Adipose tissue (tissue), 3 donors: ENCODE measurements around the gene SLC25A44. TPM values are rescaled to one million over a fixed set of nuclear protein-coding genes. Genes with fewer than 3 reads are reported as not detected.

Source experiments
- H3K27ac ChIP-seq: one replicate; pipeline ENCODE4 v1.5.1; 2013; ENCODE audit warnings: low read depth, low read length
- WGBS, 3 donors: extraction: QIAGEN DNeasy Blood & Tissue Kit; methylation state at CpG; one replicate each; pipeline ENCODE4 v1.1.7; 2013; 5-methylcytosine and 5-hydroxymethylcytosine counted together
- polyA plus RNA-seq, 3 donors: library from polyadenylated mRNA; stranded (reverse); fragments of 200-250 nt; gene quantifications; one replicate each; pipeline ENCODE4 v1.2.3, GENCODE V29; 2013
- donor health status: healthy with polysubstance abuse.
- donor health status: Bipolar disorder and iron deficiency.
- donor health status: healthy.

Gene SLC25A44
- polyA plus RNA-seq, 3 donors: 6.6 to 27.6 (median 13.8) TPM

DNA sequence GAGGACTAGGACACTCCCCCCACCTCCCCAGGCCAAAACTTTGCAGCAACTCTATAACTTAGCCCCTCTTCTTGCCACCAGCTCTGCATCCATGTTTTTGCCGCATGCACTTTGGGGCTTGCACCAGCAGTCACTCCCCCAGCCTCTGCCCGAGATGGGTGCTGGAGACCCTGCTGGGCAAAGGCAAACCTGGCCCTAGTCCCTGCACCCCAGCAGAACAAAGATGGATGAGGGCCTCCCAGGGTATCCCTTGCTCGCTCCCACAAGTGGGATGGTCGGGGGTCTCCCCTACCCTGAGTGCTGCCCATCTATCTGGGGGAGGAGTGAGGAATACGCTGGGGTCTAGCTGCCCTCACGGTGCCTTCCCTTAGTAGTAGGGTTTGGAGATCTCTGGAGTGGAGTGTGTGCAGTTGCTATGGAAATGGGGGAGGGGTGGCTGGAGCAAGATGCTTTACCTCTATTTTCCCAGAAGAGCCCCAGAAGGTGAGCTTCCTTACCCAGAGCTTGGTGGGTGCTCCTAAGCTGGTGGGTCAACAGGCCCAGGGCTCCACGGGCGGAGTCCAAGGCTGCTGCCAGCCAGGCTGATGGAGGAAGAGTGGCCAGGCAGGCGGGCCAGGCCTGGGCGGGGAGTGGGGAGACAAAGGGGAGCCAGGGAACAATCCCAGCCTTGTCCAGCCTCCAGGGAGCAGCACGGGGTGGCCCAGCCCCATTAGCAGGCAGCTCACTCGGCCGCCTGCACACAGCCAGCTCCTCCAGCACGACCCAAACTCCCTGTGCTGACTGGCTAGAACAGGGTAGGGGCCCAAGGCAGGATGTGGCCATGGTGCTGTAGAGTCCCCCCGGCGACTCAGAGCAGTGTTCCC lies 53.8 kb downstream of the SLC25A44 start, which contains the start of gene PAQR6:
TSS of gene PAQR6 (minus strand) at position 597 of the 863 bp plus-strand sequence. CDS start 1,325 bp downstream, outside the sequence.
- H3K27ac ChIP-seq: no peak within 1 kb of the TSS
- 32 to 69% (median 55%) methylated on average over 16 of the region's 16 CpGs for WGBS, 3 donors

DNA sequence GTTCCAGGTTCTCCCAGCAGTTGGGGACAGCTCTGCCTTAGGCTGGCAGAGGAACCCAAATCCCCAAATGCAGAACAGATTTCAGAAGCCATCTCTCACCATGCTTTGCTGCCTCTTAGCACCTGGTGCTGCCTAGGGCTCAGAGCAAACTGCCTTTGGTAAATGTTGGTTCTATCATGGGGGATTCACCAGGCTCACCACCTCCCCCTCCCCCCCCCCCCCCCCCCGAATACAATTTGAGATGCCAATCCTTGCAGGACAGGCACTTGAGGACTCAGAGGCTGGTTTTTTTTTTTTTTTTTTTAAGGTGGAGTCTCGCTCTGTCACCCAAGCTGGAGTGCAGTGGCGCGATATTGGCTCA lies 54.4 kb downstream of the SLC25A44 start:
- 67 to 87% (median 82%) methylated on average over 2 to 4 of the region's 4 CpGs for WGBS, 3 donors
- H3K27ac ChIP-seq: no peak overlapping the region

DNA sequence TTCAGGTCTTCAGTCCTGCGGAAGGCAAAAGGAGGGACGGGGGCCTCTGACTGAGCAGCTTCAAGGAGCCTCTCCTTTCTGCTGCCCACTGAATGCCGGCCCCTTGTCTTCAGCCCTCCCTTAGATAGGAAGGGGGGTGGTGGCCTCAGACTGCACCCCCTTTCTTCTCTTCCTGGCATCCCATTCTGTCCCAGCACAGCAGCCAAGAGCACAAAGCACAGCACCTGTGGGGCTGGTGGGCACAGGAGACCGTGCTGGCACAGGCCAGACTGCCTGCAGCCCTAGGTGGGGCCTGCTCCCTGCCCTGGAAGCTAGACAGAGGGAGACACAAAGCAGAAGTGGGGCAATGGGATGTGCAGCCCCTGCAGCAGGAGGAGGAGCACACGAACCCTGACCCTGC lies 55.7 kb downstream of the SLC25A44 start:
- no peak overlapping the region for H3K27ac ChIP-seq
- WGBS, 3 donors: 81 to 96% (median 83%) methylated on average over 5 of the region's 5 CpGs

DNA sequence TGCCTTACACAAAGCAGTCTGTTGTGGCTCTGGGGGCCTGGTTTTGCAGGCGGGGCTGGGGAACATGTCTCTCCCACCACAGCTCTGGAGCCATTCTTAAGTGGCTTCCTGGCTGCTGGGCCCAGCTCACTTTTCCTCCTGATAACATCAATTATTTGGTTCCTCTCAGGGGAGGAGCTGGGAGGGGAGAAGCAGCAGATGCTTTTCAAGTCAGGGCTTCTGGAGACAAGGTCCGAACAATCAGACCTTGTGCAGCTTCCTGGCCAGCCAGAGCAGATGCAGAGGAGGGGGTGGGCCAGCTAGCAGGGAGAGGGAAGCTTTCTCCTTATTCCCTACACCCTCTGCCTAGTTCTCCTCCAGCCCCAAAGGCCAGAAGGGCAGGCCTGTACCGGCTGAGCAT lies 57.6 kb downstream of the SLC25A44 start:
- no peak overlapping the region for H3K27ac ChIP-seq
- WGBS, 3 donors: 34 to 55% (median 43%) methylated on average over 3 of the region's 3 CpGs

DNA sequence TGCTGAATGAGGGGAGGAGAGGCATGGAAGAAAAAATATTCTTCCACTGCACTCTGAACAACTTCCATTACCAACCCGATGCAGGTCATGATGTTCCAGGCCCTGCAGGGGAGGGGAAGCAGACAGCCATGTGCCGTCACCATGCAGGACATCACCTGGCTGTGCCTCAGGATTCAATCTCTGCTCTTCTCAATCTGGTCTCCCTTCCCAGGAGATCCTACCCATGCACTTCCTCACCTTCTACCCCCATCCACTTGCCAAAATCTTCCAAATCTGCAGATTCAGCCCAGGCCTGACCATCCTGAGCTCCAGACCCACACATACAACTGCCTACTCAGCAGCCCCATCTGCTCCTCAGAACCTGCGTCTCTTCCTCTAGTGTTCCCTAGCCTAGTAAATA lies 59.7 kb downstream of the SLC25A44 start:
- WGBS, 3 donors: 93 to 95% (median 93%) methylated on average over 3 of the region's 3 CpGs
- H3K27ac ChIP-seq: no peak overlapping the region

DNA sequence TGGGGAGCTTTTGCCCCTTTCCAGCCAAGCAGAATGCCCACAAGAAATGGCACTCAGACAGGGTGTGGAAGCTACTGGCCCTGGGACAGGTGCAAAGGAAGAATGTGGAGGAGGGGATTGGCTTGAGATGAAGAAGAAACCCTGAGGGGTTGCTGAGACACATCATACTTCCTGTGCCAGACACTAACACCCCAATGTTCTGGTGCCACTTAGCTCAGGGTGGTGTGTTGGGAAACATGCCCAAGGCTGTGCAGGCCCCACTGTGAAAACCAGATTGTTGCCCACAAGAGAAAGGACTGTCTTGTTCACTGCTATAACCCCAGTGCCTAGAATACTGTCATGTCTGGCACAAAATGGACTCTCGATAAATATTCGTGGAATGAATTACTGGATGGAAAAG lies 63.8 kb downstream of the SLC25A44 start:
- H3K27ac ChIP-seq: no peak overlapping the region
- WGBS, 3 donors: 71 to 91% (median 78%) methylated on average over 2 of the region's 2 CpGs

DNA sequence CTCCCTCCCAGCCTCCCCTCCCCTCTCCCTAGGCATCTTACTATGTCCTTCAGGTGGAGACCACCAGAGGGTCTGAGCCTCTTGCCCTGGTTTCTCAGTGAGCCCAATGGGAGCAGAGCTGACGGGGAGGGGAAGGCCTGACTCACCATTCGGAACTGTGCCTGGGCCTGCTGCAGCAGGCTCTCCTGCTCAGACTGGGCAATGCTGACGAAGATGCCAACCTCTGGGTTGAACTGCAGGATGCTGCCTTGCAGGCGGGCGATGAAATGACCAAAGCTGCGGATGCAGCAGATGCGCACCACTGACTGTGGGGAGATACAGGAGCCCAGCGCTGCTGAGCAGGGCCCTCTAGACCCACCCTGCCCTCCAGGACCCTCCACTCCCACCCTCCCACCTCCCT lies 65.0 kb downstream of the SLC25A44 start:
- WGBS, 3 donors: 94 to 97% (median 96%) methylated on average over 8 of the region's 8 CpGs
- H3K27ac ChIP-seq: no peak overlapping the region

DNA sequence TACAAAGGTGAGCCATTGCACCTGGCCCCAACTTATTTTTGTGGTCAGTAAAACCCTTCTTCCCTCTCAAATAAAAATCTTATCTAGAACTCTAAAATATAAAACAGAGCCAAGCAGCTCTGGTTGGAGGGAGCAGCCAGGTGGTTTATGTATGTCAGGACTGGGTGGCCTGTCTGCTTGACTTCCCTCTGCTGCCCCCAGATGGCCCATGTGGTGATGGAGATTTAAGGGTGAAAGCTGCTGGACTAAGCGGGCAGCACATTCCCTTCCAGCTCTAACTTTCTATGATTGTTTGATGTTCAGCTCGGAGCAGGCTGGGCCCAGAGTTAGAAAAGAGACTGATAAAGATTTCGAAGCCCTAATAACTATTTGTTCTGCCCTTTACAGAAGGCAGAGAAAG lies 65.9 kb downstream of the SLC25A44 start:
- 79 to 83% (median 81%) methylated on average over 3 of the region's 3 CpGs for WGBS, 3 donors
- H3K27ac ChIP-seq: no peak overlapping the region

DNA sequence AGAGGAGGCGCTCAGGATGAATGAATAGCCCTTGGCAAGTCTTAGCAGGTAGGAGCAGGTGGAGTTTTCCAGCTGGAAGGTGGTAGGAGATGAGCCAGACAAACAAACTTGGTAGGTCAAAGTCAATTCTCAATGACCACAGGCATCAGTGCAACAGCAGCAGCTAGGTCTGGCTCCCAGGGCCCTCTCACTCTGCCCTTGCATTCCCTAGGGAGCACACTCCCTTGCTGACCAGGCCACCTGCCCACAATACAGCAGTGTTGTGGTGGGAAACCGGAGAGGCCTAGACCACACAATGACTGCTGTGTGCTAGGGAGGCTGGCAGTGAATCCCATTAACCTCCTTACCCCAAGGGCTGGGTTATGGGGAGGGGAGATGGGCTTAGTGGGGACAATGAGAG lies 67.0 kb downstream of the SLC25A44 start:
- H3K27ac ChIP-seq: no peak overlapping the region
- WGBS, 3 donors: 85 to 100% (median 91%) methylated on average over 2 of the region's 2 CpGs

Other genes with a start within 250 kb of the SLC25A44 start
- gene ARHGEF2, start 215.6 kb upstream of the SLC25A44 start, polyA plus RNA-seq: 10 to 100 TPM; 10.0 to 67.3 (median 60.8) TPM
- gene SSR2, start 173.2 kb upstream of the SLC25A44 start, polyA plus RNA-seq: 100 to 1,000 TPM; 221 to 387 (median 237) TPM
- 10 to 100 TPM; 14.5 to 18.9 (median 18.8) TPM for gene UBQLN4, start 140.3 kb upstream of the SLC25A44 start, polyA plus RNA-seq
- 100 to 1,000 TPM; 113 to 133 (median 116) TPM for gene LAMTOR2, start 139.3 kb upstream of the SLC25A44 start, polyA plus RNA-seq
- gene RAB25, start 132.9 kb upstream of the SLC25A44 start, polyA plus RNA-seq: 10 to 100 TPM in 2 of 3 donors, under 1 TPM in 1; 0.56 to 58.7 (median 11.8) TPM
- gene MEX3A, start 111.6 kb upstream of the SLC25A44 start, polyA plus RNA-seq: under 1 TPM; under 0.01 to 0.43 (median 0.26) TPM
- gene LMNA, start 79.4 kb upstream of the SLC25A44 start, polyA plus RNA-seq: 100 to 1,000 TPM in 2 of 3 donors, 10 to 100 TPM in 1; 58.6 to 543 (median 239) TPM
- gene SEMA4A, start 40.5 kb upstream of the SLC25A44 start, polyA plus RNA-seq: 1 to 10 TPM; 2.1 to 9.5 (median 7.4) TPM
- 10 to 100 TPM; 32.3 to 59.8 (median 55.4) TPM for gene PMF1, start 18.9 kb downstream of the SLC25A44 start, polyA plus RNA-seq
- 1 to 10 TPM in 1 of 3 donors, under 1 TPM in 2; 0.31 to 2.8 (median 0.71) TPM for gene BGLAP, start 48.1 kb downstream of the SLC25A44 start, polyA plus RNA-seq
- 1 to 10 TPM in 1 of 3 donors, under 1 TPM in 2; 0.67 to 1.1 (median 0.79) TPM for gene PAQR6, start 54.0 kb downstream of the SLC25A44 start, polyA plus RNA-seq
- 10 to 100 TPM; 24.1 to 34.4 (median 28.3) TPM for gene SMG5, start 88.7 kb downstream of the SLC25A44 start, polyA plus RNA-seq
- 1 to 10 TPM; 1.8 to 3.1 (median 2.5) TPM for gene TMEM79, start 90.2 kb downstream of the SLC25A44 start, polyA plus RNA-seq
- 10 to 100 TPM; 19.3 to 41.2 (median 37.2) TPM for gene GLMP, start 101.6 kb downstream of the SLC25A44 start, polyA plus RNA-seq
- not detected for gene VHLL, start 105.2 kb downstream of the SLC25A44 start, polyA plus RNA-seq
- 100 to 1,000 TPM in 2 of 3 donors, 10 to 100 TPM in 1; 96.5 to 152 (median 100) TPM for gene CCT3, start 144.2 kb downstream of the SLC25A44 start, polyA plus RNA-seq
- under 1 TPM; 0.18 to 0.67 (median 0.39) TPM for gene TSACC, start 144.4 kb downstream of the SLC25A44 start, polyA plus RNA-seq
- under 1 TPM in 1 of 3 donors, not detected in 2; 0.08 TPM for gene RHBG, start 175.1 kb downstream of the SLC25A44 start, polyA plus RNA-seq